CD4-positive, alpha-beta T cell treated with Interleukin-2 at 100 ng/mL for 4 hours (primary cell): Measurements from ENCODE around the gene RNF44.
"Not testable (repeated sequence)": the region's sequence is repeated elsewhere in the genome, so short reads cannot be mapped to it uniquely, and the experiment has no call there.

ENCODE experiments used
- DNase-seq: peaks from one replicate; pipeline ENCODE4 v3.0.0-alpha.2; 2020; ENCODE audit warnings: low spot score

RNF44 gene

GRCh38 chr5:176519810-176520720 lies 17.1 kb downstream of the RNF44 start:
- DNase-seq, result no peak

DNA sequence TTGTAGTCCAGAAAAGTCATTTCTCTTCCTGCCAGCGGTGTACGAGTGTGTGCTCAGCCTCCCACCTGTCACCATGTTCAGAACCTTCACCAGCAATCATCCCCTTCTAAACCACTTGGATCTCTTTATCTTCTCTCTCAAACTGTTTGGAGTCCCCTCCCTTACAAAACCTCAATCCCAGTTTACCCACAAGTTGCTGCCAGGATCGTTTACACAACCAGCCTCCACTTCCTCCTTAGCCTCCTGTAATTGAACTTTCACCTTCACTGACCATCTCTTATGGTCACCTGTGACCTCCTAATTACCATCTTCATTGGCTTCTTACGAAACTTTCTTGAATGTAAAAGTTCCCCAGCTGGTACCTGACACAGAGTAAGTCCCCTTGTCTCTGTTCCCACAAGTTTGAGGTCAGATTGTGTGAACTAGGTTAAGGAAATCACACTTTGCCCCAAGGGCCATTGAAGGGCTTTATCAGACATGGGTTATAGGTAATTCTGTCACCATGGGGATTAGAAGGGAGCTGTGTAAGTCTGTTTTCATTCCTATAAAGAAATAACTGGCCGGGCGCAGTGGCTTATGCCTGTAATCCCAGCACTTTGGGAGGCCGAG lies 20.0 kb downstream of the RNF44 start:
- DNase-seq, result no peak

DNA sequence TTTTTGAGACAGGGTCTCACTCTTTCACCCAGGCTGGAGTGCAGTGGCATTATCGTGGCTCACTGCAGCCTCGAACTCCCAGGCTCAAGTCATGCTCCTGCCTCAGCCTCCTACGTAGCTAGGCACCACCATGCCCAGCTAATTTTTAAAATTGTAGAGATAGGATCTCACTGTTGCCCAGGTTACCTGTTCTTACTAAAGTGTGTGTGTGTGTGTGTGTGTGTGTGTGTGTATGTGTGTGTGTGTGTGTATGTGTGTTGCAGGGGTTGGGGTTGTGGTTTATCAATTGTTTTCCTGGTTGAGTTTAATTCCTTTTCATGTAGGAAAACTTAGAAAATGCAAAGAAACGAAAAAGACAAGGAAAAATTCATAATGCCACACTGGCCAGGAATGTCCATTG lies 21.8 kb downstream of the RNF44 start:
- no peak for DNase-seq

DNA sequence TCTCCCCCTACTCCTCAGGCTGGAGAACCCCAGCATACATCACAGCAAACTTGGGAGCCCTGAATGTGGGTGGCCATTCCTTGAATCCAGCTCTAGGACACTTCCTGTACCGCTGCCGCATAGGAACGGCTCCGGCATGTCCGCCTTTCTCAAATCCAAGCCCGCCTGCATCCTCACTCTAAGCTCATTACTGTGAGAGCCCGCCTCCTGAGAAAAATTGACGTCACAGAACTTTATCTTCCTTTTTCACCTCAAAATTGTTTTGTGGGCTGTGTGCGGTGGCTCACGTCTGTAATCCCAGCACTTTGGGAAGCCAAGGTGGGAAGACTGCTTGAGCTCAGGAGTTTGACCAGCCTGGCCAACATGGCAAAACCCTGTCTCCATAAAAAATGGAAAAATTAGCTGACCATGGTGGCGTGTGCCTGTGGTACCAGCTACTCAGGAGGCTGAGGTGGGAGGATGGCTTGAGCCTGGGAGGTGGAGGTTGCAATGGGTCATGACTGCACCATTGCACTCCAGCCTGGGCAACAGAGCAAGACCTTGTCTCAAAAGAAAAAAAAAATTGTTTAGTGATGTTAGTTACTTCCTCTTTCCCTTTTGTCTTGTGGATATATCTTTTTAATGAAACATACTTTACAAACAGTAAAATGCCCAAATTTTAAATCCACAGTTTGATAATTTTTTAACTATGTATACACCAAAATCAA lies 22.8 kb downstream of the RNF44 start:
- no peak for DNase-seq

DNA sequence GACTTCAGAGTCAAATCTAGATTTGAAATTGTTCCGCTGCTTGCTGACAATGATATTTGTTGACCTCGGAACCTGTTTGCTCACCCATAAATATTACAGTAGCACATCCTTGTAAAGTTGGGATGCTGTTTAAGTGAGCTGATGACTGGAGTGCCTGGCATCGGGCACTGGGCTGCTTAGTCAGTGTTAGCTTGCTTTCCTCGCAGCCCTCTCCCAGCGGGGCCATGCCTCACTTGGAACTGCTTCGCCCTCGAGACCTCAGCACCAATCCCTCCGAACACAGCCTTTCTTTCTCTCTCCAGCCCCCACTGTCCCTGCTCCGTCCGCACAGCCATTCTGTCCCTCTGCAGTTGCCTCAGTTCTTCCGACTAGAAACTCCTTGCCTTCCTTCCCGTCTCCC lies 23.4 kb downstream of the RNF44 start:
- DNase-seq, result no peak

GRCh38 chr5:176508603-176509002 lies 28.6 kb downstream of the RNF44 start:
- no peak for DNase-seq

DNA sequence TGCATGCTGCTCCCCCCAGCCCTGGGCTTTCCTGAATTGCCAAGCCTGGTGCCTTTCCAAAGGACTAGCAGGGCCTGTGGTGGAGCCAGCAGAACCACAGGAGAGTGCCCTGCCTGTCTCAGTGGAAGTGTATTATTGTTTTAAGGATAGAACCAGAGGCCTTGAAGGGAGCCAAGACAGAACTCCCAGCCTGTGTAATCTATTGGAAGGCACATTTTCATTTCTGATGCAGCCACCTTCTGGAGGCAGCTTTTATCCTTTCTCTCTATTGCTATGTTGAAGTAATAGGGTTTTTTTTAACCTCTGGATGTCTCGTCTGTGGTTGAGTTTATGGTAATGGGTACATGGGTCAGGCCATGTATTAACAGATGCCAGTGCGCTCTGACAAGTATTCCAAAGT lies 29.3 kb downstream of the RNF44 start:
- no peak for DNase-seq

GRCh38 chr5:176503496-176503895 lies 33.7 kb downstream of the RNF44 start:
- no peak for DNase-seq

DNA sequence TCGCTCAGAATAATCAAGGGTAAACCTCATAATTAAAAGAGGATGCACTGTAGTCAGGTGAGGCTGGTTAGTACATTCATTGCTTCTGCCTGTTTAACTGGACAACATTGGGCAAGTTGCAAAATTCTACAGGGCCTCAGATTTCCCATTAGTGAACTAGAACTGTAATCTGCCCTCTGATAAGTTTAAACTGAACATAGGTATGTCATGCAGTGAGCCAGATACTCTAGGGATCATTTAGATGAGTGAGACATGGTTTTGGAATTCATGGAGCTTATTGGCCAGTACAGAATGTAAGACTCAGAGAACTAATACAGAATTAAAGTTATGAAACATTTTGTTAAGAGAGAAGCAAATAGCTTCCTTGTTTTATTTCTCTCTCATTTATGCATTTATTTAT lies 35.9 kb downstream of the RNF44 start:
- DNase-seq, result no peak

- no peak for DNase-seq
Observed at GRCh38 chr5:176500511-176500910, 36.7 kb downstream of the RNF44 start.

- DNase-seq, result no peak
Observed at GRCh38 chr5:176499273-176499672, 37.9 kb downstream of the RNF44 start.

GRCh38 chr5:176497852-176498251 lies 39.4 kb downstream of the RNF44 start:
- no peak for DNase-seq

- DNase-seq, result no peak
Observed at GRCh38 chr5:176492431-176492830, 44.8 kb downstream of the RNF44 start.

- no peak for DNase-seq
Observed at GRCh38 chr5:176491901-176492300, 45.3 kb downstream of the RNF44 start.

- no peak for DNase-seq
Observed at GRCh38 chr5:176491101-176491502, 46.1 kb downstream of the RNF44 start.

DNA sequence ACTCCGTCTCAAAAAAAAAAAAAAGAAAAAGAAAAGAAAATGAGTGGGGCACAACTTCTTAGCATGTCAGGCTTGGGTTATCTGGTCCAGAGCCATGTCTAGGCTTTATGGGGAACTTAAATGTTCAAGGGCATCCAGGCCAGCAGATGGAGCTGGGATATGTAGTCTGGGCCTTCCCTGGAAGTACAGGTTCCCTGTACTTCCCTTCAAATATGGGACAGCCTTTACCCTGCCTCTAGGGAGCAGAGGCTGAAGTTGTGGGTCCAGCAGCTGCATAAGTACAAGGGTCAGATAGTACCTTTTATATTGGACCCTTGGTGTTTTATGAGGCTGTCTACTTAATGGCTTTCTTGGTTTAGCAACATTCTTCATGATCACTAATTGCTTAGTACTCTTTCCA lies 46.9 kb downstream of the RNF44 start:
- DNase-seq, result no peak

GRCh38 chr5:176489077-176489476 lies 48.1 kb downstream of the RNF44 start:
- DNase-seq, result peak; percentile 5

DNA sequence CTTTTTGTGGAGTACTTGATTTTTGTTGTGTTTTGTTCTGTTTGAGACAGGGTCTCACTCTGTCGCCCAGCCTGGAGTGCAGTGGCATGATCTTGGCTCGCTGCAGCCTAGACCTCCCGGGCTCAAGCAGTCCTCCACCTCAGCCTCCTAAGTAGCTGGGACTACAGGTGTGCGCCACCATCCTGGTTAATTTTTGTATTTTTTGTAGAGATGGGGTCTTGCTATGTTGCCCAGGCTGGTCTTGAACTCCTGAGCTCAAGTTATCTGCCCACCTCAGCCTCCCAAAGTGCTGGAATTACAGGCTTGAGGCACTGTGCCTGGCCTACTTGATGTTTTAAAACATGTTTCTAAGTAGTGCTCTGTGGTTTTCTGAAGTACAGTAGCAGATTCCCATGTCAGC lies 50.0 kb downstream of the RNF44 start:
- not testable (repeated sequence) for DNase-seq

DNA sequence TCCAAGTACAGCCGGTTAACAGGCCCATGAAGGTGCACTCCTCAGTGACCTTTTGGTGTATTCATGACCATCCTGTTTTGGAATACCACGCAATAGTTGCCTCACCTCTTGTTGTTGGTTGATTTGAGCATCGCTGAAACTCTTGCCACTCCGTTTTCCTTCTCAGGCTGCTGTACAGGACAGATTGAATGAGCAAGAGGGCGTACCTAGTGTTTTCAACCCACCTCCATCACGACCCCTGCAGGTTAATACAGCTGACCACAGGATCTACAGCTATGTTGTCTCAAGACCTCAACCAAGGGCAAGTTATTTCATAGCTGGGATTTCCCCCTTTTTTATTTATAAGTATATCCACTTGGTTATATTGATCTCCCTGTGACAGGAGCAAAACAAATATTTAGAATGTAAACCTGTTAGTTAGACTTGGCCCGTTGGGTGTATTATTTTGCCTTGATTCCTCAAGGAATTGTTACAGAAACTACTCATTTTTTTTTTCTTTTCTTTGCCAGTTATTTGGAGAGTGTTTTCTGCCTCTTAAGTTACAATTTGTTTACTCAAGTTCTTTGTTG lies 50.9 kb downstream of the RNF44 start:
- no peak for DNase-seq

DNA sequence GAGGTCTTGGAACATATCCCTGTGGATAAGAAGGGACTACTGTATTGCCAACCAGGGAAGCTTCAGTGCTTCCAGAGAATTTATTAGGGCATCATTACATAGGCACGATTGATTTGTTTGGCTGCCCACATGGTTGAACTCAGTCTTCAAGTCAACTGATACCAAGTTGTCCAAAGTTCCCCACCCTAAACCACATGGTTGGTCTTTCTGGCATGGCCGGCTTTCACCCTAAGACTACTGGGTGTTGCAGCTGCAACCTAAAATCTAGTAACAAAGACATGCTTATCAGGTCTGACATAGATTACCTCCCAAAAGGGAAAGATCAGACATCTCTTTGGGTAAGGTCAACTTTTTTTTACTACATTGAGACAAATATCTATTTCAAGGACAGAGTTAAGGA lies 52.0 kb downstream of the RNF44 start:
- no peak for DNase-seq

GRCh38 chr5:176481711-176482110 lies 55.5 kb downstream of the RNF44 start:
- DNase-seq, result no peak
